ENCODE measurements around the gene IER3IP1. TPM values are rescaled to one million over a fixed set of nuclear protein-coding genes. Genes with fewer than 3 reads are reported as not detected.
A peak's percentile ranks its signal among the peaks of the same experiment; 100 is the strongest.
"Not testable (repeated sequence)": the region's sequence is repeated elsewhere in the genome, so short reads cannot be mapped to it uniquely, and the experiment has no call there.

IER3IP1 gene
- total RNA-seq, 1 donor from 2014 or later = 14.7 TPM

DNA sequence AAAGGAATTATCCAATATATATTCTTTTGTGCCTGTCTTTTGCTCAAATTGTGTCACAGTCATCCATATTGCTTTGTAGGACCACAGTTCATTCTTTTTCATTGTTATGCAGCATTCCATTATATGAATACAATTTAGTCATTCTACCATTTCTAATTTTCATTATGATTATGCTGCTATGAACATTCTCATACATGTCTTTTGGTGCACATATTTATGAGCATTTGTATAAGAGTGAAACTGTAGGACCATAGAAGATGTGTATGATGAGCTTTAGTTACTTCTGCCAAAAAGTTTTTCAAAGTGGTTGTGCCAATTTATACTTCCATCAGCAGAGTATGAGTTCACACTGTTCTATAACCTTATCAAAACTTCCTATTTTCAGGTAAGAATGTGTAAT lies 7.7 kb downstream of the IER3IP1 start:
- no peak for FAIRE-seq
- TF ChIP-seq CTCF (IDR thresholded peaks at IDR 0.05; ENCODE audit: insufficient read depth, low read length, severe bottlenecking) = no peak
- Histone ChIP-seq H3K4me3 (ENCODE audit: low read depth, low read length) (no peak overlapping the region), H3K27me3 (ENCODE audit: control insufficient read depth, insufficient read depth, low read length) (no peaks in the 10 kb centered on the region), H3K36me3 (ENCODE audit: control insufficient read depth, insufficient read depth, low read length) (peaks cover 2% of the 10 kb centered on the region)
- DNase-seq (ENCODE audit: low read depth) = no peak

GRCh38 chr18:47166294-47166693 lies 9.9 kb downstream of the IER3IP1 start:
- no peak for DNase-seq (ENCODE audit: low read depth)
- Histone ChIP-seq H3K36me3 (ENCODE audit: control insufficient read depth, insufficient read depth, low read length) (no peaks in the 10 kb centered on the region), H3K27me3 (ENCODE audit: control insufficient read depth, insufficient read depth, low read length) (no peaks in the 10 kb centered on the region), H3K4me3 (ENCODE audit: low read depth, low read length) (no peak overlapping the region)
- TF ChIP-seq CTCF (IDR thresholded peaks at IDR 0.05; ENCODE audit: insufficient read depth, low read length, severe bottlenecking) = no peak
- FAIRE-seq = no peak

DNA sequence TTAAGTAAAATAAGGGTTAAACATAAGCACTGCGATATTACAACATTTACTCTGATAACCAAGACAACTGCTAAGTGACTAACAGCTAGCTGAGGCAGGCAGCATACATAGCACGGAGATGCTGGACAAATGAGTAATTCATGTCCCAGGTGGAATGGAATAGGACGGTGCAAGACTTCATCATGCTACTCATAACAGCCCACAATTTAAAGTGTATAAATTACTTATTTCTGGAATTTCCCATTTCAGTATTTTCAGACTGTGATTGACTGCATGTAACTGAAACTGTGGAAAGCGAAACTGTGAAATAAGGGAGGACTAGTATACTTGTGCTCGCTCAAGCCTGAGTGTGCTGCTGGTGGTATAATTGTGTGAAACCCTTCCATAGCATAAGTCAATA lies 12.9 kb downstream of the IER3IP1 start:
- Histone ChIP-seq H3K27me3 (ENCODE audit: control insufficient read depth, insufficient read depth, low read length) (no peaks in the 10 kb centered on the region), H3K36me3 (ENCODE audit: control insufficient read depth, insufficient read depth, low read length) (no peaks in the 10 kb centered on the region), H3K4me3 (ENCODE audit: low read depth, low read length) (no peak overlapping the region)
- FAIRE-seq (no peak), DNase-seq (ENCODE audit: low read depth) (peak; percentile 75)
- TF ChIP-seq CTCF (IDR thresholded peaks at IDR 0.05; ENCODE audit: insufficient read depth, low read length, severe bottlenecking) = no peak

- Histone ChIP-seq H3K4me3 (ENCODE audit: low read depth, low read length) (no peak overlapping the region), H3K27me3 (ENCODE audit: control insufficient read depth, insufficient read depth, low read length) (no peaks in the 10 kb centered on the region), H3K36me3 (ENCODE audit: control insufficient read depth, insufficient read depth, low read length) (no peaks in the 10 kb centered on the region)
- no peak for FAIRE-seq
- TF ChIP-seq CTCF (IDR thresholded peaks at IDR 0.05; ENCODE audit: insufficient read depth, low read length, severe bottlenecking) = no peak
- DNase-seq (ENCODE audit: low read depth) = no peak
These were observed 15.9 kb downstream of the IER3IP1 start for GRCh38 chr18:47160256-47160655.

DNA sequence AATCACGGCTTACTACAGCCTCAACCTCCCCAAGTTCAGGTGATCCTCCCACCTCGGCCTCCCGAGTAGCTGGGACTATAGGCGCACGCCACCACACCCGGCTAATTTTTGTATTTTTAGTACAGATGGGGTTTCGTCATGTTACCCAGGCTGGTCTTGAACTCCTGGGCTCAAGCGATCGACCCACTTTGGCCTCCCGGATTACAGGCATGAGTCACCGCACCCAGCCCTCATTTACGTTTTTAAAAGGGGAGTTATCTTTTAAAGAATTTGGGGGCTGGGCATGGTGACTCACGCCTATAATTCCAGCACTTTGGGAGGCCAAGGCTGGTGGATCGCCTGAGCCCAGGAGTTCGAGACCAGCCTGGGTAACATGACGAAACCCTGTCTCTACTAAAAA lies 17.8 kb downstream of the IER3IP1 start:
- H3K4me3 ChIP-seq (ENCODE audit: low read depth, low read length); H3K36me3 ChIP-seq (ENCODE audit: control insufficient read depth, insufficient read depth, low read length); H3K27me3 ChIP-seq (ENCODE audit: control insufficient read depth, insufficient read depth, low read length); DNase-seq (ENCODE audit: low read depth); FAIRE-seq: not testable (repeated sequence)

GRCh38 chr18:47151439-47151838 lies 24.7 kb downstream of the IER3IP1 start:
- FAIRE-seq = no peak

More at GRCh38 chr18:47151439-47151838, 24.7 kb downstream of the IER3IP1 start:
- Histone ChIP-seq H3K36me3 (ENCODE audit: control insufficient read depth, insufficient read depth, low read length) (peaks cover 2% of the 10 kb centered on the region), H3K4me3 (ENCODE audit: low read depth, low read length) (no peak overlapping the region), H3K27me3 (ENCODE audit: control insufficient read depth, insufficient read depth, low read length) (no peaks in the 10 kb centered on the region)
- no peak for TF ChIP-seq CTCF (IDR thresholded peaks at IDR 0.05; ENCODE audit: insufficient read depth, low read length, severe bottlenecking)
- no peak for DNase-seq (ENCODE audit: low read depth)

All from bronchial epithelial cell (primary cell).